Activated B cell treated with CpG ODN at 0.5 μM for 24 hours (primary cell): ENCODE measurements around the gene THOC2. TPM values are rescaled to one million over a fixed set of nuclear protein-coding genes. Genes with fewer than 3 reads are reported as not detected.
"Not testable (repeated sequence)": the region's sequence is repeated elsewhere in the genome, so short reads cannot be mapped to it uniquely, and the experiment has no call there.

Experiments used
- ATAC-seq: fragments of 200-7000 bp; cut with Tn5 transposase; one replicate; pipeline ENCODE4 v1.10.0; 2021; ENCODE audit warnings: low read depth, mild to moderate bottlenecking, moderate library complexity
- CTCF ChIA-PET: fragments of 350-600 bp; sonication (Branson Sonifier 250); formaldehyde crosslinking; loops from one replicate; lab custom pipeline; 2021; ENCODE audit warnings: antibody characterized with exemption; lab: Charles Lee
- POLR2A ChIA-PET: fragments of 350-600 bp; sonication (Branson Sonifier 250); formaldehyde crosslinking; loops from one replicate; lab custom pipeline; 2021; ENCODE audit warnings: antibody characterized with exemption; lab: Charles Lee
- DNase-seq: peaks from one replicate; pipeline ENCODE4 v3.0.0; 2022
- H3K27ac Mint-ChIP-seq: one replicate; pipeline ENCODE4 v1.8.0; 2020; ENCODE audit warnings: mixed read lengths
- H3K27me3 Mint-ChIP-seq: one replicate; pipeline ENCODE4 v1.8.0; 2021; ENCODE audit warnings: mixed read lengths
- H3K36me3 Mint-ChIP-seq: one replicate; pipeline ENCODE4 v1.8.0; 2021; ENCODE audit warnings: low read depth, mixed read lengths
- H3K4me1 Mint-ChIP-seq: one replicate; pipeline ENCODE4 v1.8.0; 2021; ENCODE audit warnings: mixed read lengths
- H3K4me3 Mint-ChIP-seq: one replicate; pipeline ENCODE4 v1.8.0; 2020; ENCODE audit warnings: mild to moderate bottlenecking, mixed read lengths
- H3K9me3 Mint-ChIP-seq: one replicate; pipeline ENCODE4 v1.8.0; 2020; ENCODE audit warnings: mixed read lengths
- intact Hi-C: fragments of 100-400 bp; cut with micrococcal nuclease; formaldehyde crosslinking; loops from one replicate; pipeline ENCODE4 v1.15.1; 2024
- total RNA-seq: library from RNA; stranded (reverse); gene quantifications from 2 replicates; pipeline ENCODE4 v1.2.3, GENCODE V29; 2022
- TF ChIP-seq, protein P1 (sequence below): fragments of 200-600 bp; IDR thresholded peaks from one replicate; pipeline ENCODE4 v1.8.0; 2022; ENCODE audit warnings: antibody characterized with exemption, mild to moderate bottlenecking

Gene THOC2
- total RNA-seq, 1 donor from 2014 or later = 106 TPM

DNA sequence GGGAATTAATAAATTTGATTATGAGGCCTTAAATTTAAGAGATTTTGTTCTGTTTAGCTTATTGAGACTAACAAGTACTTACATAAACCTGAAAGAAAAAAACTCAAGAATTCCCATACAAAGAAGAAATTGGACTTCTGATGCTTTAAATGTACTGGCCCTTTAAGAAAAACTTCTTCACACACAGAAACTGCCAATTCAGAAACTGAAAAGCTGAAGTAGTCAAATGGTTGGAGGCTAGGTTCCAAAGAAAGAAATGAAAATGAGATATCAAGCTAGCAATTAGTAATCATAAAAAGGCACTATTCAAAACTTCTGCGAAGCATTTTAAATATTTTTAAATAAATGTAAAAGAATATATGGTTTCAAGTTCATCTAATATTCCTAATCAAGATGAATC, 151.3 kb downstream of the THOC2 start:
- Mint-ChIP-seq H3K27me3 (no peaks in the 10 kb centered on the region), H3K36me3 (no peaks in the 10 kb centered on the region), H3K9me3 (no peaks in the 10 kb centered on the region), H3K4me1 (no peaks in the 10 kb centered on the region), H3K27ac (no peak overlapping the region), H3K4me3 (no peak overlapping the region)
- TF ChIP-seq, protein P1, sequence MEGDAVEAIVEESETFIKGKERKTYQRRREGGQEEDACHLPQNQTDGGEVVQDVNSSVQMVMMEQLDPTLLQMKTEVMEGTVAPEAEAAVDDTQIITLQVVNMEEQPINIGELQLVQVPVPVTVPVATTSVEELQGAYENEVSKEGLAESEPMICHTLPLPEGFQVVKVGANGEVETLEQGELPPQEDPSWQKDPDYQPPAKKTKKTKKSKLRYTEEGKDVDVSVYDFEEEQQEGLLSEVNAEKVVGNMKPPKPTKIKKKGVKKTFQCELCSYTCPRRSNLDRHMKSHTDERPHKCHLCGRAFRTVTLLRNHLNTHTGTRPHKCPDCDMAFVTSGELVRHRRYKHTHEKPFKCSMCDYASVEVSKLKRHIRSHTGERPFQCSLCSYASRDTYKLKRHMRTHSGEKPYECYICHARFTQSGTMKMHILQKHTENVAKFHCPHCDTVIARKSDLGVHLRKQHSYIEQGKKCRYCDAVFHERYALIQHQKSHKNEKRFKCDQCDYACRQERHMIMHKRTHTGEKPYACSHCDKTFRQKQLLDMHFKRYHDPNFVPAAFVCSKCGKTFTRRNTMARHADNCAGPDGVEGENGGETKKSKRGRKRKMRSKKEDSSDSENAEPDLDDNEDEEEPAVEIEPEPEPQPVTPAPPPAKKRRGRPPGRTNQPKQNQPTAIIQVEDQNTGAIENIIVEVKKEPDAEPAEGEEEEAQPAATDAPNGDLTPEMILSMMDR = no peak
- POLR2A ChIA-PET = no interaction called here
- no peak for ATAC-seq
- no peak for DNase-seq
- CTCF ChIA-PET = interaction anchor here (0.6 kb wide), 1 partner anchor 9 kb away, joined by 3 read pairs; no protein-coding TSS in a partner anchor
- intact Hi-C loops = no loop called here

DNA sequence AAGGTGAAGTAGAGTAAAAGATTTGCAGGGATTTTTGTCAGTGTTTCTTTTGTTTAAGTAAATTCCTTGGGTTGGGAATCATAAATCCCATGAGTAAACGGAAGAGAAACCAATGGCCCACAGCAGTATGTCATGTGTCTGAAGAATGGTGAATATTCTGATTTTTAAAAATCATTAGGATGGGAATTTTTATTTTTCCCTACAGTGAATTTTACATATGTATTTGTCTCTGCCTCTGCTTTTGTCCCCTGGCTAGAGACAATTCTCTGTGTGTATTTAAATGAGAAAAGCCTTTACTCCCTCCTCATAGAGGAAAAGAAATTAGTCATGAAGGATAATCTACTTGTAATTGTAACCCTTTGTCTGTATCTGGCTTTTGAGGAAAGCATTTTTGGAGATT, 152.1 kb downstream of the THOC2 start:
- H3K36me3 Mint-ChIP-seq = no peaks in the 10 kb centered on the region
- DNase-seq (no peak), ATAC-seq (no peak)
- H3K9me3 Mint-ChIP-seq = no peaks in the 10 kb centered on the region
- no peaks in the 10 kb centered on the region for H3K27me3 Mint-ChIP-seq
- H3K4me1 Mint-ChIP-seq = no peaks in the 10 kb centered on the region
- ChIA-PET POLR2A (no interaction called here), CTCF (no interaction called here)
- no peak overlapping the region for H3K27ac Mint-ChIP-seq
- intact Hi-C loops = no loop called here
- H3K4me3 Mint-ChIP-seq = no peak overlapping the region
- TF ChIP-seq, protein P1 = no peak

DNA sequence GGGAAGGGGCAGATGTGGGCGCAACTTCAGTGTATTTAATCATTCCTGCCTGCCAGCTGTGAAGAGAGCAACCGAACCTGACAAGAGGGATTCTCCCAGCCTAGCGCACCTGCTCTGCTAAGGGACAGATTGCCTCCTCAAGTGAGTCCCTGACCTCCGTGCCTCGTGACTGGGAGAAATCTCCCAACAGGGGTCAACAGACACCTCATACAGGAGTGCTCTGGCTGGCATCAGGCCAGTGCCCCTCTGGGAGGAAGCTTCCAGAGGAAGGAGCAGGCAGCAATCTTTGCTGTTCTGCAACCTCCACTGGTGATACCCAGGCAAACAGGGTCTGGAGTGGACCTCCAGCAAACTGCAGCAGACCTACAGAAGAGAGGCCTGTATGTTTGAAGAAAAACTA, 158.8 kb downstream of the THOC2 start:
- ATAC-seq, H3K4me3 Mint-ChIP-seq, intact Hi-C loops, CTCF ChIA-PET, POLR2A ChIA-PET, H3K27me3 Mint-ChIP-seq, H3K9me3 Mint-ChIP-seq, H3K4me1 Mint-ChIP-seq, H3K27ac Mint-ChIP-seq, DNase-seq, H3K36me3 Mint-ChIP-seq: not testable (repeated sequence)

DNA sequence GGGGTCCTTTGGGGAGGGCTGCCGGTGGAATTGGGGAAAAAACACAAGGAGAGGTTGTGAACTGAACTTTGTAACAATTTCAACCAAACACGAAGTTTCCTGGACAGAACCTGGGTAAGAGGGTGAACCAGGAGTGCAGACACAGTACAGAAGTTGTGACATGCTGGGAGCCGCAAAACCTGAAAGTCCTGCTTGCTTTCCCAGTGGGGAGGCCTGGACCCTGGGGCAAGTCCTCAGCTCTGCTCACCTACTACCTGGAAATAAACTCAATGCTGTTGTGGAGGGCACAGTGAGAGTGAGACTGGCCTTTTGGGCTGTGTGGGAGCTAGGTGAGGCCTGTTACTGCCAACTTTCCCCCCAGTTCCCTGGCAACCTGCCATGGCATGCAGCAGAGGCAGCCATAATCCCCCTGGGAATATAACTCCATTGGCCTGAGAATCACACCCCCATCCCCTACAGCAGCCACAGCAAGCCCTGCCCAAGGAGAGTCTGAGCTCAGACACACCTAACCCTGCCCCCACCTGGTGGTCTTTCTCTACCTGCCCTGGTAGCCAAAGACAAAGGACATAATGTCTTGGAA, 162.8 kb downstream of the THOC2 start:
- no peaks in the 10 kb centered on the region for H3K4me1 Mint-ChIP-seq
- DNase-seq (no peak), ATAC-seq (no peak)
- H3K27me3 Mint-ChIP-seq = peaks cover 5% of the 10 kb centered on the region
- H3K36me3 Mint-ChIP-seq = peaks cover 3% of the 10 kb centered on the region
- ChIA-PET POLR2A (no interaction called here), CTCF (no interaction called here)
- intact Hi-C loops = no loop called here
- TF ChIP-seq, protein P1 = no peak
- no peak overlapping the region for H3K4me3 Mint-ChIP-seq
- peaks cover 5% of the 10 kb centered on the region for H3K9me3 Mint-ChIP-seq
- no peak overlapping the region for H3K27ac Mint-ChIP-seq

DNA sequence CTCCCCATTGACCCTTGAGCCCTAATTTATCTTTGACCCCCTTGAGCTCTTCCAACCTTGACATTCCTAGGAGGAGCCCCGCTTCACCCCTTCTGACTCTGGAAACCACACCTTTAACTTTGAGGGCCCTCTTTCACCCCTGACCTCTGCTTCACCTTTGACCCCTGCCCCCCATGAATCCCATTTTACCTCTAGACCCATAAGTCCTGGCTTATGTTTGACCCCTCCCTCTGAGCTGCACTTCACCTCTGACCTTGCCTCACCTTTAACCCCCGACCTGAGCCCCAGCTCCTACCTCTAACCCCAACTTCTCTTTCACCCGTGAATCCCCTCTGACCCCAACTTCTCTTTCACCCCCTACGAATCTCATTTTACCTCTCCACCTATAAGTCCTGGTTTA, 169.7 kb downstream of the THOC2 start:
- ATAC-seq (no peak), DNase-seq (no peak)
- H3K4me3 Mint-ChIP-seq = no peak overlapping the region
- POLR2A ChIA-PET = no interaction called here
- no peaks in the 10 kb centered on the region for H3K4me1 Mint-ChIP-seq
- H3K27me3 Mint-ChIP-seq = no peaks in the 10 kb centered on the region
- CTCF ChIA-PET = no interaction called here
- no peak overlapping the region for H3K27ac Mint-ChIP-seq
- no peaks in the 10 kb centered on the region for H3K36me3 Mint-ChIP-seq
- H3K9me3 Mint-ChIP-seq = no peaks in the 10 kb centered on the region
- TF ChIP-seq, protein P1 = no peak
- intact Hi-C loops = no loop called here
